ENCODE results near the gene CDC45. TPM values are rescaled to one million over a fixed set of nuclear protein-coding genes. Genes with fewer than 3 reads are reported as not detected.

Gene CDC45, protein sequence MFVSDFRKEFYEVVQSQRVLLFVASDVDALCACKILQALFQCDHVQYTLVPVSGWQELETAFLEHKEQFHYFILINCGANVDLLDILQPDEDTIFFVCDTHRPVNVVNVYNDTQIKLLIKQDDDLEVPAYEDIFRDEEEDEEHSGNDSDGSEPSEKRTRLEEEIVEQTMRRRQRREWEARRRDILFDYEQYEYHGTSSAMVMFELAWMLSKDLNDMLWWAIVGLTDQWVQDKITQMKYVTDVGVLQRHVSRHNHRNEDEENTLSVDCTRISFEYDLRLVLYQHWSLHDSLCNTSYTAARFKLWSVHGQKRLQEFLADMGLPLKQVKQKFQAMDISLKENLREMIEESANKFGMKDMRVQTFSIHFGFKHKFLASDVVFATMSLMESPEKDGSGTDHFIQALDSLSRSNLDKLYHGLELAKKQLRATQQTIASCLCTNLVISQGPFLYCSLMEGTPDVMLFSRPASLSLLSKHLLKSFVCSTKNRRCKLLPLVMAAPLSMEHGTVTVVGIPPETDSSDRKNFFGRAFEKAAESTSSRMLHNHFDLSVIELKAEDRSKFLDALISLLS
- total RNA-seq (2014; rRNA removed; shearing (Covaris generic)) = 80.2 and 90.9 TPM in 2 replicates
- total RNA-seq (2022) = 83.0 and 97.1 TPM in 2 replicates
- Bru-seq, nascent RNA = percentile 82 among the genes with signal in this experiment
- BruChase-seq, experiment 1, labeled RNA remaining after a 6-hour chase = percentile 81 among the genes with signal in this experiment
- percentile 82 among the genes with signal in this experiment for BruChase-seq, experiment 2, labeled RNA remaining after a 2-hour chase
- long read RNA-seq, transcript CDC45-202 (18 exons, 1,693 nt) = minor isoform, 9 of 158 reads
- long read RNA-seq, transcript CDC45-201 (19 exons, 1,976 nt) = major isoform, 100 of 158 reads
- long read RNA-seq, partial matches to known transcripts = 12 of 158 reads
- long read RNA-seq, other reads (novel, unspliced or antisense) = 34 of 158 reads

DNA sequence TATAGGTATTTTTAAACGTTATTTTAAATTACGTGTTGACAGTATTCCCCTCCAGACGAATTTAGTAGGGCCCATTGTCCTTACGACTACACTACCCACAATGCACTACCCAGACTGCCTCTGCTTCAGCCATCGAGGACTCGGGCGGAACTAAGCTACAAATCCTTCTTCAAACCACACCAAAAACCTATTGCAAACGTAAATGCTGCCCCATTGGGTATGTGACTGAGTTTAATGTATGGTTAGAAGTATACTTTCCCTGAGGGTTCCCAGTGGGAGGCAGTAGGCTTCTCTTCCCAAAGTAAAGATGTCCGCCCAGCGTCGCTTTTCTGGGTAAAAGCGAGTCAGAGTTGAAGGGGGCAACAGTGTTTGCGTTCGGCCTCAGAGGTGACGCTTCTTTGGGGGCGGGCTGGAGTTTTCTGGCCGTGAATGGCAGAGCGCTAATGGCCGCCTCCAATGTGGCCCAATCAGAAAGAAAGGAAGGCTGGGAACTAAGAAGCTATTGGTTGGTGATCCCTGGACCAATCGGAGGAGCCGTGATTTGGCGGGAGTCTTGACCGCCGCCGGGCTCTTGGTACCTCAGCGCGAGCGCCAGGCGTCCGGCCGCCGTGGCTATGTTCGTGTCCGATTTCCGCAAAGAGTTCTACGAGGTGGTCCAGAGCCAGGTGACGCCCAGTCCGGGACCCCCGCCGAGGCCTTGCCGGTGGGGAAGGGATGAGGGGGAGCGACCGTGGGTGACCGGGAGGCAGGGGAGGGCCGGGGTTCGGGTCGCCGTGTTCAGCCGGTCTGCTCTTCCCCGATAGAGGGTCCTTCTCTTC, at the start of gene CDC45:
TSS of gene CDC45 (plus strand) at position 566 of the 818 bp plus-strand sequence. CDS start at position 615, 49 bp downstream.
- H3K79me2 ChIP-seq (ENCODE audit: insufficient read depth, low read depth, low read length) = peaks cover 66% of the 10 kb centered on the region
- ChIA-PET CTCF (ENCODE audit: unreplicated experiment) (no interaction called here), POLR2A (interaction anchor here (0.6 to 1.6 kb wide), 9 partner anchors 52 to 1505 kb away, joined by 3 to 6 read pairs (median 4); no protein-coding TSS in a partner anchor)
- TF ChIP-seq EZH2phosphoT487 (IDR thresholded peaks at IDR 0.05; ENCODE audit: borderline replicate concordance, low read depth, low read length) = no peak
- TF ChIP-seq, protein P1, sequence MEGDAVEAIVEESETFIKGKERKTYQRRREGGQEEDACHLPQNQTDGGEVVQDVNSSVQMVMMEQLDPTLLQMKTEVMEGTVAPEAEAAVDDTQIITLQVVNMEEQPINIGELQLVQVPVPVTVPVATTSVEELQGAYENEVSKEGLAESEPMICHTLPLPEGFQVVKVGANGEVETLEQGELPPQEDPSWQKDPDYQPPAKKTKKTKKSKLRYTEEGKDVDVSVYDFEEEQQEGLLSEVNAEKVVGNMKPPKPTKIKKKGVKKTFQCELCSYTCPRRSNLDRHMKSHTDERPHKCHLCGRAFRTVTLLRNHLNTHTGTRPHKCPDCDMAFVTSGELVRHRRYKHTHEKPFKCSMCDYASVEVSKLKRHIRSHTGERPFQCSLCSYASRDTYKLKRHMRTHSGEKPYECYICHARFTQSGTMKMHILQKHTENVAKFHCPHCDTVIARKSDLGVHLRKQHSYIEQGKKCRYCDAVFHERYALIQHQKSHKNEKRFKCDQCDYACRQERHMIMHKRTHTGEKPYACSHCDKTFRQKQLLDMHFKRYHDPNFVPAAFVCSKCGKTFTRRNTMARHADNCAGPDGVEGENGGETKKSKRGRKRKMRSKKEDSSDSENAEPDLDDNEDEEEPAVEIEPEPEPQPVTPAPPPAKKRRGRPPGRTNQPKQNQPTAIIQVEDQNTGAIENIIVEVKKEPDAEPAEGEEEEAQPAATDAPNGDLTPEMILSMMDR (conservative IDR thresholded peaks at IDR 0.05; ENCODE audit: low read length) = no peak
- peak within 1 kb of the TSS; percentile 100 for H3K4me2 ChIP-seq (ENCODE audit: low read length)
- peaks cover 19% of the 10 kb centered on the region for H4K20me1 ChIP-seq (ENCODE audit: insufficient read depth, low read length)
- H3K4me3 ChIP-seq (ENCODE audit: low read depth, low read length, poor library complexity, severe bottlenecking) = peak within 1 kb of the TSS; percentile 94
- H3K36me3 ChIP-seq (ENCODE audit: insufficient read depth, low read length) = peaks cover 55% of the 10 kb centered on the region
- DNase-seq (ENCODE audit: low spot score) = peak; percentile 98
- intact Hi-C loops (cut with micrococcal nuclease; ENCODE audit: unreplicated experiment) = loop anchor here (5.0 kb wide), 1 partner anchor 32 kb away; the partner anchor contains the start of gene C22orf39
- H3K9me2 ChIP-seq (ENCODE audit: insufficient read depth, low read length) = no peaks in the 10 kb centered on the region
- no peaks in the 10 kb centered on the region for H3K9me3 ChIP-seq (ENCODE audit: low read length)
- H3K27ac ChIP-seq (ENCODE audit: low read depth, low read length, poor library complexity, severe bottlenecking) = peak within 1 kb of the TSS; percentile 75
- H2AFZ ChIP-seq (ENCODE audit: low read length) = peak within 1 kb of the TSS; percentile 78
- peaks cover 14% of the 10 kb centered on the region for H3K4me1 ChIP-seq (ENCODE audit: insufficient read depth, low read length, poor library complexity, severe bottlenecking)
- BruUV-seq (replicated peaks) = no TSS peak

DNA sequence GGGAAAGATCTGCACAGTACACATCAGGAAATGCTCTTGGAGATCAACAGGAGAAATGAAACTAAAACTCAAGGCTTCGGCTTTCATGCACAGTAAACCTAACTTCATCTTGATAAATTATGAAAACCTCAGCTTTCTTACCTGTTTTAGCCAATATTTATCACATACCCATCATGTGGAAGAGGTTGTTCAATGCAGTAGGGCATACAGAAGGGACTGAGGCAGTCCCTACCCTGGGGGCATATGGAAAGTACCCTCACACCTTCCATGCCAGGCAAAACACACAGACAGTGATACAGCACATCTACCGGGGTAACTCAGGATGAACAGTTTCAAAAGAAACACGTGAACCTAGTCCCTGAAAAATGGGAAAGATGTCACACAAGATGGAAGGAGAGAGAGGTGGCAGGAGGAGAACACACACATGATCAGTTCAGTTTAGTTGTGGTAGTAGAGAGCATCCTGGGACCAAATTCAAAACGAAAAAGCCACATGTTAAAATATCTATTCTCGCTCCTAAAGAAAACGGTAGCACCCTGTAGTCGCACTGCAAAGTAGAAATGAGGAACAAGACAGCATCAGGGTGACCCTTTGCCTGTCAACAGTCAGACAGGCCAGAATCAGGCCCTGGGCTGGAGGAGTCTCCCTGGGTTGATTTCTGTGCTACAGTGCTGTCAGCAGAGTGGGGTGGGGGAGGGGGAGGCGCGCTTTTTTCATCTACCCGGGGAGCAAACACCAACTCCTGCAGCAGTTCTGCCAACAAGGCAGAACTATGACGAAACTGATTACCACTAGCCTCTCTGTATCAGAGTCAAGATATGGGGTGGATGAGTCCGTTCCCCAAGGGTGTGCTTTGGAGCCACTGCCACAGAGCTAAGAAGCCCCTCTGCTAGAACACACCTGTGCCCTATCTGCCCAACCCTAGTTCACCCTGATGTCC, 49.5 kb upstream of the CDC45 start:
- peaks cover 63% of the 10 kb centered on the region for H3K36me3 ChIP-seq (ENCODE audit: insufficient read depth, low read length)
- peaks cover 67% of the 10 kb centered on the region for H3K79me2 ChIP-seq (ENCODE audit: insufficient read depth, low read depth, low read length)
- H3K4me1 ChIP-seq (ENCODE audit: insufficient read depth, low read length, poor library complexity, severe bottlenecking) = peaks cover 49% of the 10 kb centered on the region
- no TSS peak for BruUV-seq (replicated peaks)
- TF ChIP-seq, protein P1 (conservative IDR thresholded peaks at IDR 0.05; ENCODE audit: low read length) = no peak
- TF ChIP-seq EZH2phosphoT487 (IDR thresholded peaks at IDR 0.05; ENCODE audit: borderline replicate concordance, low read depth, low read length) = no peak
- H3K9me2 ChIP-seq (ENCODE audit: insufficient read depth, low read length) = no peaks in the 10 kb centered on the region
- peak overlapping the region; percentile 76 for H3K27ac ChIP-seq (ENCODE audit: low read depth, low read length, poor library complexity, severe bottlenecking)
- ChIA-PET CTCF (ENCODE audit: unreplicated experiment) (no interaction called here), POLR2A (no interaction called here)
- H2AFZ ChIP-seq (ENCODE audit: low read length) = no peak overlapping the region
- peak; percentile 69 for DNase-seq (ENCODE audit: low spot score)
- no peaks in the 10 kb centered on the region for H3K9me3 ChIP-seq (ENCODE audit: low read length)
- peaks cover 42% of the 10 kb centered on the region for H4K20me1 ChIP-seq (ENCODE audit: insufficient read depth, low read length)
- H3K4me3 ChIP-seq (ENCODE audit: low read depth, low read length, poor library complexity, severe bottlenecking) = peak overlapping the region; percentile 98
- intact Hi-C loops (cut with micrococcal nuclease; ENCODE audit: unreplicated experiment) = loop anchor here (1.0 to 10.0 kb wide), 6 partner anchors 68 to 313 kb away; partner anchors contain the start of genes ESS2 and SLC25A1
- H3K4me2 ChIP-seq (ENCODE audit: low read length) = peak overlapping the region; percentile 96
